Measurements from ENCODE around the gene INPP5A.

DNA sequence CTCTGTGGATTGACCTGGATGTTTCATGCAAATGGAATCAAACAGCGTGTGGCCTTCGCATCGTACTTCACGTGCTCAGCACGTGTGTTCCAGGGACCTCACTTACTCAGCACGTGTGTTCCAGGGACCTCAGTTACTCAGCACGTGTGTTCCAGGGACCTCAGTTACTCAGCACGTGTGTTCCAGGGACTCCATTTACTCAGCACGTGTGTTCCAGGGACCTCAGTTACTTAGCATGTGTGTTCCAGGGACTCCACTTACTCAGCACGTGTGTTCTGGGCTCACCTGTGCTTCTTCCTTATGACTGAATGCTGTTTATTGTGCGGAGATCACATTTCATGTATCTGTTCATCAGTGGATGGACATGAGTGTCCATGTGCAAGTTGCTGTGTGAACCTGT lies 22.0 kb downstream of the INPP5A start:
- TF ChIP-seq, protein P1, sequence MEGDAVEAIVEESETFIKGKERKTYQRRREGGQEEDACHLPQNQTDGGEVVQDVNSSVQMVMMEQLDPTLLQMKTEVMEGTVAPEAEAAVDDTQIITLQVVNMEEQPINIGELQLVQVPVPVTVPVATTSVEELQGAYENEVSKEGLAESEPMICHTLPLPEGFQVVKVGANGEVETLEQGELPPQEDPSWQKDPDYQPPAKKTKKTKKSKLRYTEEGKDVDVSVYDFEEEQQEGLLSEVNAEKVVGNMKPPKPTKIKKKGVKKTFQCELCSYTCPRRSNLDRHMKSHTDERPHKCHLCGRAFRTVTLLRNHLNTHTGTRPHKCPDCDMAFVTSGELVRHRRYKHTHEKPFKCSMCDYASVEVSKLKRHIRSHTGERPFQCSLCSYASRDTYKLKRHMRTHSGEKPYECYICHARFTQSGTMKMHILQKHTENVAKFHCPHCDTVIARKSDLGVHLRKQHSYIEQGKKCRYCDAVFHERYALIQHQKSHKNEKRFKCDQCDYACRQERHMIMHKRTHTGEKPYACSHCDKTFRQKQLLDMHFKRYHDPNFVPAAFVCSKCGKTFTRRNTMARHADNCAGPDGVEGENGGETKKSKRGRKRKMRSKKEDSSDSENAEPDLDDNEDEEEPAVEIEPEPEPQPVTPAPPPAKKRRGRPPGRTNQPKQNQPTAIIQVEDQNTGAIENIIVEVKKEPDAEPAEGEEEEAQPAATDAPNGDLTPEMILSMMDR (IDR thresholded peaks at IDR 0.05; ENCODE audit: low read depth, low read length, poor library complexity, severe bottlenecking), result no peak
- no peak for TF ChIP-seq EZH2phosphoT487 (IDR thresholded peaks at IDR 0.05; ENCODE audit: borderline replicate concordance, low read length)

Measured in DOHH2 (cell line).